Adrenal gland (tissue), 12 donors: ENCODE results near the gene F7. TPM values are rescaled to one million over a fixed set of nuclear protein-coding genes. Genes with fewer than 3 reads are reported as not detected.

Experiments used
- DNase-seq, 7 donors: peaks; one replicate each; pipeline ENCODE4 v3.0.0-alpha.2; 2019 to 2020
- H3K27ac ChIP-seq, 5 donors: fragments of 200-600 bp; sonication (generic) in 4 of 5; 1 replicate in 3 of 5; 2 replicates in 2 of 5; pipeline versions ENCODE4 v1.5.1 to v1.8.0; 2016 to 2020; ENCODE audit warnings: mild to moderate bottlenecking in 1 of 5
- H3K27me3 ChIP-seq: fragments of 200-600 bp; 2 replicates; pipeline ENCODE4 v1.8.0; 2021
- H3K36me3 ChIP-seq, 2 donors: fragments of 200-600 bp; replicated peaks in 1 of 2; 1 replicate in 1 of 2; 2 replicates in 1 of 2; pipeline versions ENCODE4 v1.5.1 to v1.8.0; 2018 to 2022
- H3K4me1 ChIP-seq, 2 donors: fragments of 200-600 bp; replicated peaks in 1 of 2; 1 replicate in 1 of 2; 2 replicates in 1 of 2; pipeline versions ENCODE4 v1.5.1 to v1.8.0; 2018 to 2021
- H3K4me3 ChIP-seq, 4 donors: fragments of 200-600 bp; sonication (generic) in 3 of 4; one replicate each; pipeline ENCODE4 v1.5.1; 2016 to 2018
- H3K9me3 ChIP-seq, 3 donors: fragments of 200-600 bp; sonication (generic) in 1 of 3; replicated peaks in 1 of 3; 1 replicate in 2 of 3; 2 replicates in 1 of 3; pipeline versions ENCODE4 v1.5.1 to v1.8.0; 2016 to 2021
- POLR2A ChIP-seq, 2 donors: fragments of 450-650 bp; IDR thresholded peaks; one replicate each; pipeline ENCODE4 v1.6.1; 2017; ENCODE audit warnings: antibody characterized with exemption in 2 of 2, mild to moderate bottlenecking in 2 of 2, moderate library complexity in 1 of 2
- WGBS, 4 donors: extraction: QIAGEN DNeasy Blood & Tissue Kit in 2 of 4; methylation state at CpG; one replicate each; pipeline versions ENCODE4 v1.1.5 to v1.1.7; 2013 to 2017; 5-methylcytosine and 5-hydroxymethylcytosine counted together
- intact Hi-C, 2 donors: fragments of 100-400 bp; cut with DNase I; formaldehyde crosslinking; loops; one replicate each; pipeline versions ENCODE4 v1.14.1 to v1.15.0; 2022 to 2023
- polyA plus RNA-seq, 3 donors: library from polyadenylated mRNA; stranded (reverse); fragments of 200-250 nt in 2 of 3; fragments of 350-450 nt in 1 of 3; fragmentation: Illumina TruSeq in 1 of 3; extraction: RNeasy Lipid Tissue Mini Kit (QIAGEN cat#74804) in 1 of 3; gene quantifications; one replicate each; pipeline ENCODE4 v1.2.3, GENCODE V29; 2013 to 2014
- total RNA-seq, 9 donors: library from RNA; depleted of rRNA in 4 of 9; stranded (reverse); fragments of >200 nt in 4 of 9; fragments of 120-200 nt in 1 of 9; fragmentation: NEBNext Ultra II Directional in 1 of 9; extraction: Animal tissue kit (Norgen Biotek cat#: 25700) in 1 of 9; gene quantifications; one replicate each; pipeline versions ENCODE4 v1.1.0 to v1.2.4, GENCODE V29; 2013 to 2023
- TF ChIP-seq, protein P1 (sequence below), 6 experiments: fragments of 450-650 bp in 4 of 6; fragments of 200-600 bp in 2 of 6; sonication (generic) in 1 of 6; IDR thresholded peaks; 1 replicate in 5 of 6; 2 replicates in 1 of 6; pipeline versions ENCODE4 v1.5.1 to v1.8.0; 2016 to 2021; ENCODE audit warnings: antibody characterized with exemption in 6 of 6, mild to moderate bottlenecking in 2 of 6, moderate library complexity in 1 of 6
- donor health status: healthy with polysubstance abuse.
- donor health status: Bipolar disorder and iron deficiency.
- donor health status: DM: yes; HTN: yes; CAD: no.
- donor health status: DM: no; HTN: no; CAD: no.
- donor health status: DM: no; HTN: no; CAD: no.
- donor health status: DM: yes; HTN: yes; CAD: no.

Gene F7
- total and polyA plus RNA-seq, 12 donors: 0.05 to 0.61 (median 0.08) TPM; not detected in 7

DNA sequence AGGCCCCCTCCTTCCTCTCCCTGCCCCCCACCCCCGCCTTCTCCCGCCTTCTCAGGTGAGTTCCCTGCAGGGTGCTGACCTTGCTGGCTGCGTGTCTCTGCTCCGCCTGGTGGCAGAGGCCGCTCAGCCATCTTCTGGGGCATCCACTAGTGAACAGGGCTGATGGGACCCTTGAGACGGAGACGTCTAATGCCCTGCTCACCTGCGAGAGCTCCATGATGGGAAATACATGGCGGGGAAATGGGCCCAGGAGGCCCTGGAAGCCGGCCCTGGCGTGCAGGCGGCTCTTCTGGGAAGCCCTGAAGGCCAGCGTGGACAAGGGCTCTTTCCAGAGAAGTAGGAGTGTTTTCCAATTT, 15.2 kb upstream of the F7 start:
- no peak for DNase-seq
- WGBS, 4 donors: 82 to 89% (median 86%) methylated on average over 8 to 13 of the region's 13 CpGs
- intact Hi-C loops: no loop called here
- Histone ChIP-seq H3K9me3 (no peaks in the 10 kb centered on the region), H3K27ac (no peak overlapping the region), H3K27me3 (no peaks in the 10 kb centered on the region), H3K36me3 (no peaks in the 10 kb centered on the region), H3K4me3 (no peak overlapping the region), H3K4me1 (no peaks in the 10 kb centered on the region)
- no peak for TF ChIP-seq POLR2A (IDR thresholded peaks at IDR 0.05)

DNA sequence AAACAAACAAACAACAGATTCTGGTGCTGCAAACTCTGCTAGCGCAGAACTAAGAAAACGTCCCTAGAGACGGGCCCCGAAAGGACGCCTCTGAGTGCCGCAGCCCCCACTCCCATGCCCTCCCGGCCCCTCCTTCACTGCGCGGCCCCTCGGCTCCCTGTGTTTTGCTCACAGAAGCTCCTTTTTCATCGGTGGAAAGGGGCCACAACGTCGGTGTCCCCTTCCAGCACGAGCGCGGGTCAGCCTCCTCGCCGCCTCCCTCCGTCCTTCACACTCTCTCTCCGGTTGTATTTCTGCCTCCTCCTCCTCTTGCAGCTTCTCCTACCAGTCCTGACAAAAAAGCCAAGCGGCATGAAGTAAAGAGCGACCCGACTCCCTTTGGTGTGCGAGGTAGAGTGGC, 14.8 kb upstream of the F7 start:
- Histone ChIP-seq H3K4me1 (no peaks in the 10 kb centered on the region), H3K9me3 (no peaks in the 10 kb centered on the region), H3K36me3 (no peaks in the 10 kb centered on the region), H3K4me3 (no peak overlapping the region), H3K27ac (no peak overlapping the region), H3K27me3 (no peaks in the 10 kb centered on the region)
- intact Hi-C loops: no loop called here
- no peak for DNase-seq
- WGBS, 4 donors: 87 to 90% (median 89%) methylated on average over 24 of the region's 24 CpGs
- TF ChIP-seq, protein P1, sequence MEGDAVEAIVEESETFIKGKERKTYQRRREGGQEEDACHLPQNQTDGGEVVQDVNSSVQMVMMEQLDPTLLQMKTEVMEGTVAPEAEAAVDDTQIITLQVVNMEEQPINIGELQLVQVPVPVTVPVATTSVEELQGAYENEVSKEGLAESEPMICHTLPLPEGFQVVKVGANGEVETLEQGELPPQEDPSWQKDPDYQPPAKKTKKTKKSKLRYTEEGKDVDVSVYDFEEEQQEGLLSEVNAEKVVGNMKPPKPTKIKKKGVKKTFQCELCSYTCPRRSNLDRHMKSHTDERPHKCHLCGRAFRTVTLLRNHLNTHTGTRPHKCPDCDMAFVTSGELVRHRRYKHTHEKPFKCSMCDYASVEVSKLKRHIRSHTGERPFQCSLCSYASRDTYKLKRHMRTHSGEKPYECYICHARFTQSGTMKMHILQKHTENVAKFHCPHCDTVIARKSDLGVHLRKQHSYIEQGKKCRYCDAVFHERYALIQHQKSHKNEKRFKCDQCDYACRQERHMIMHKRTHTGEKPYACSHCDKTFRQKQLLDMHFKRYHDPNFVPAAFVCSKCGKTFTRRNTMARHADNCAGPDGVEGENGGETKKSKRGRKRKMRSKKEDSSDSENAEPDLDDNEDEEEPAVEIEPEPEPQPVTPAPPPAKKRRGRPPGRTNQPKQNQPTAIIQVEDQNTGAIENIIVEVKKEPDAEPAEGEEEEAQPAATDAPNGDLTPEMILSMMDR (IDR thresholded peaks at IDR 0.05): no peak
- no peak for TF ChIP-seq POLR2A (IDR thresholded peaks at IDR 0.05)

DNA sequence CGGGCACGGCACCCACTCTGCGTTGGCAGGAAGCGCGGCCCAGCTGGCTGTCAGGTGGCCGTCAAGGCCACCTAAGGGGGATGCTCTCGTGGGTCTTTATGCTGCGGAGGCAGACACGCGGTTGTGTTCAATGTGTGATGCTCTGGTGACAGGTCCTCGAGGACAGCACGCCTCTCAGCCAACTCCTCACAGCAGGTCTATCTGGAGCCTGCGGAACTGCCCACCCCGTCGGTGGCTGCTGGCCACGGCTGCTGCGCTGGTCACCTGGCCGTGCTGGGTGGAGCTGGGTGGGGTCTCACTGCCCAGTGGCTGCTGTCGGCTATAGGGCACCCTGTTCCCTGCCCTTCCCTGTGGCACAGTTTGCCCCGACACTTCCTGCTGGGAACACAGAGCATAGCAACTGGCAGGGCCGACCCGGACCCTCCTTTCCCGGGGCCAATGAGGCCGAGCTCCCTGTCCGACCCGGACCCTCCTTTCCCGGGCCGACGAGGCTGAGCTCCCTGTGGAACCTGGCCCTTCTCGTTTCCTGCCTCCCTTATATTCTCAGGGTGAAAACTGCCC, 14.3 kb upstream of the F7 start:
- Histone ChIP-seq H3K9me3 (no peaks in the 10 kb centered on the region), H3K36me3 (no peaks in the 10 kb centered on the region), H3K4me1 (no peaks in the 10 kb centered on the region), H3K4me3 (no peak overlapping the region), H3K27me3 (no peaks in the 10 kb centered on the region), H3K27ac (no peak overlapping the region)
- intact Hi-C loops: no loop called here
- TF ChIP-seq, protein P1 (IDR thresholded peaks at IDR 0.05): no peak
- TF ChIP-seq POLR2A (IDR thresholded peaks at IDR 0.05): no peak
- no peak for DNase-seq
- 84 to 87% (median 85%) methylated on average over 21 to 30 of the region's 30 CpGs for WGBS, 4 donors

DNA sequence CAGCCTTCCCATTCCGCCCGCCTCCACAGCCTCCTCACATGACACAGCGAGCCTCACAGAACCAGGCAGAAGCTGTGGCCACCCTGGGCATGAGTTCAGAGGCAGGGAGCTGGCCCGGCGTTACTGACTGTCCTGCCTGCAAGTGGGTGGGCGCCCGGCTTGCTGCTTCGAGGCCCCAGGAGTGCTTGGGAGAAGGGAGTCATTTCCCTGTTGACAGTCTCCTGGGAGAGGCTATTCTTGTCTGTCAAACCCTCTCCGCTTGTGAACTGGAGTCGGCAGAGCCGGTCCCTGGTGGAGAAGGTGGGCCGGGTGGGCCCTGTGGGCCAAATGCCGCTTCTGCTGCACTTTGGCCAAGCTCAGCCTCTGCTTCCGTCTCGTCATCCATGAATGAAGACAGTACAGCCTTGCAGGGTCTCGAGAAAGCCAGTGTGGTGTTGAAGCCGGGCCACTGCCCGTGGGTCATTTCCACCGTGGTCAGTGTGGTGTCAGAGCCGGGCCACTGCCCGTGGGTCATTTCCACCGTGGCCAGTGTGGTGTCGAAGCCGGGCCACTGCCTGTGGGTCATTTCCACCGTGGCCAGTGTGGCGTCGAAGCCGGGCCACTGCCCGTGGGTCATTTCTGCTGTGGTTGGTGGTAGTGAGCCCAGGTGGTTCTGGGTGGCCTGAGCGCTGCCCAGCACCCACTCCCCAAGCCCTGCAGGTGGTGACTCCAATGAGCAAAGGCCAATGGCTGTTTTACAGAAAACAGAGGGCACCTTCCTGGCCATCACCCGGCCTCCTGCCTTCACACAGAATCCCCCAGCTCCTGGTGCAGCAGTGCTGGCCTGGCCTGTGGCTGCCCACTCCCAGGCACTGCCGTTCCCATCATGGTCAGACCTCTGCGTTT, 13.5 kb upstream of the F7 start:
- no peaks in the 10 kb centered on the region for H3K27me3 ChIP-seq
- WGBS, 4 donors: 83 to 89% (median 85%) methylated on average over 12 to 33 of the region's 33 CpGs
- H3K36me3 ChIP-seq: no peaks in the 10 kb centered on the region
- H3K4me3 ChIP-seq: no peak overlapping the region
- no peaks in the 10 kb centered on the region for H3K4me1 ChIP-seq
- DNase-seq: no peak
- intact Hi-C loops: no loop called here
- no peaks in the 10 kb centered on the region for H3K9me3 ChIP-seq
- no peak overlapping the region for H3K27ac ChIP-seq
- no peak for TF ChIP-seq POLR2A (IDR thresholded peaks at IDR 0.05)
- TF ChIP-seq, protein P1 (IDR thresholded peaks at IDR 0.05): no peak
